ENCODE data around the gene KANK2. TPM values are rescaled to one million over a fixed set of nuclear protein-coding genes. Genes with fewer than 3 reads are reported as not detected.
"Not testable (repeated sequence)": the region's sequence is repeated elsewhere in the genome, so short reads cannot be mapped to it uniquely, and the experiment has no call there.

KANK2 gene
- total and polyA plus RNA-seq, 5 experiments from 2014 or later: 0.23 to 0.36 TPM; not detected in 3

- H3K9me3 Mint-ChIP-seq: no peaks in the 10 kb centered on the region
- no peaks in the 10 kb centered on the region for H3K4me1 Mint-ChIP-seq
- POLR2A ChIA-PET: no interaction called here
Measured at GRCh38 chr19:11173516-11174155, 23.7 kb downstream of the KANK2 start.

GRCh38 chr19:11172576-11172975 lies 24.8 kb downstream of the KANK2 start:
- H3K4me3 Mint-ChIP-seq: no peak overlapping the region
- peaks cover 0 to 3% (median 0%) of the 10 kb centered on the region in 5 donors for H3K27me3 Mint-ChIP-seq
- no peak for ATAC-seq
- H3K4me1 Mint-ChIP-seq: no peaks in the 10 kb centered on the region
- no peak for DNase-seq
- H3K9me3 Mint-ChIP-seq: no peaks in the 10 kb centered on the region
- no peaks in the 10 kb centered on the region for H3K36me3 Mint-ChIP-seq
- no peak overlapping the region for H3K27ac Mint-ChIP-seq
- POLR2A ChIA-PET: no interaction called here

More at GRCh38 chr19:11173516-11174155, 23.7 kb downstream of the KANK2 start:
- DNase-seq: no peak
- ATAC-seq: no peak
- H3K27me3 Mint-ChIP-seq: peaks cover 0 to 3% (median 0%) of the 10 kb centered on the region in 5 donors
- H3K4me3 Mint-ChIP-seq: no peak overlapping the region
- H3K36me3 Mint-ChIP-seq: no peaks in the 10 kb centered on the region
- no peak overlapping the region for H3K27ac Mint-ChIP-seq

GRCh38 chr19:11171144-11171543 lies 26.2 kb downstream of the KANK2 start:
- no peak for ATAC-seq
- no peaks in the 10 kb centered on the region for H3K9me3 Mint-ChIP-seq
- no peak overlapping the region for H3K4me3 Mint-ChIP-seq
- H3K36me3 Mint-ChIP-seq: no peaks in the 10 kb centered on the region
- no peaks in the 10 kb centered on the region for H3K4me1 Mint-ChIP-seq
- H3K27me3 Mint-ChIP-seq: peaks cover 0 to 3% (median 0%) of the 10 kb centered on the region in 5 donors
- no peak overlapping the region for H3K27ac Mint-ChIP-seq
- POLR2A ChIA-PET: no interaction called here
- no peak for DNase-seq

- Mint-ChIP-seq H3K27ac (no peak overlapping the region), H3K27me3 (peaks cover 0 to 3% (median 0%) of the 10 kb centered on the region in 5 donors), H3K36me3 (no peaks in the 10 kb centered on the region), H3K4me3 (no peak overlapping the region), H3K4me1 (no peaks in the 10 kb centered on the region), H3K9me3 (no peaks in the 10 kb centered on the region)
- ATAC-seq: no peak
- DNase-seq: no peak
- POLR2A ChIA-PET: interaction anchor here (0.5 kb wide), 1 partner anchor 22 kb away, joined by 5 read pairs; no protein-coding TSS in a partner anchor
Measured at GRCh38 chr19:11169896-11170678, 27.3 kb downstream of the KANK2 start.

- Mint-ChIP-seq H3K36me3 (no peaks in the 10 kb centered on the region), H3K9me3 (no peaks in the 10 kb centered on the region), H3K4me3 (no peak overlapping the region), H3K4me1 (no peaks in the 10 kb centered on the region), H3K27ac (no peak overlapping the region), H3K27me3 (peaks cover 0 to 3% (median 0%) of the 10 kb centered on the region in 5 donors)
- POLR2A ChIA-PET: interaction anchor here (0.9 kb wide), 1 partner anchor 11 kb away, joined by 4 read pairs; no protein-coding TSS in a partner anchor
- DNase-seq (no peak), ATAC-seq (no peak)
Measured at GRCh38 chr19:11168568-11168967, 28.8 kb downstream of the KANK2 start.

GRCh38 chr19:11166281-11167142 lies 30.8 kb downstream of the KANK2 start:
- ATAC-seq (no peak), DNase-seq (no peak)
- POLR2A ChIA-PET: interaction anchor here (0.6 kb wide), 1 partner anchor 20 kb away, joined by 3 read pairs; no protein-coding TSS in a partner anchor
- peaks cover 0 to 3% (median 0%) of the 10 kb centered on the region in 5 donors for H3K27me3 Mint-ChIP-seq
- no peaks in the 10 kb centered on the region for H3K36me3 Mint-ChIP-seq
- no peak overlapping the region for H3K4me3 Mint-ChIP-seq
- peak overlapping the region in 3 of 10 donors; percentile 40 to 63 (median 52) for H3K27ac Mint-ChIP-seq
- H3K9me3 Mint-ChIP-seq: no peaks in the 10 kb centered on the region
- no peaks in the 10 kb centered on the region for H3K4me1 Mint-ChIP-seq

- Mint-ChIP-seq H3K27me3 (peaks cover 0 to 3% (median 0%) of the 10 kb centered on the region in 5 donors), H3K4me3 (no peak overlapping the region), H3K27ac (no peak overlapping the region), H3K36me3 (no peaks in the 10 kb centered on the region), H3K9me3 (no peaks in the 10 kb centered on the region), H3K4me1 (no peaks in the 10 kb centered on the region)
- ATAC-seq: no peak
- DNase-seq: no peak
- POLR2A ChIA-PET: interaction anchor here (0.6 kb wide), 1 partner anchor 19 kb away, joined by 3 read pairs; no protein-coding TSS in a partner anchor
Measured at GRCh38 chr19:11165486-11166030, 31.8 kb downstream of the KANK2 start.

- no peaks in the 10 kb centered on the region for H3K4me1 Mint-ChIP-seq
- no peak overlapping the region for H3K27ac Mint-ChIP-seq
- POLR2A ChIA-PET: no interaction called here
Measured at GRCh38 chr19:11164879-11165406, 32.4 kb downstream of the KANK2 start.

GRCh38 chr19:11164296-11164695 lies 33.0 kb downstream of the KANK2 start:
- Mint-ChIP-seq H3K27me3 (no peaks in the 10 kb centered on the region), H3K4me1 (no peaks in the 10 kb centered on the region), H3K36me3 (no peaks in the 10 kb centered on the region), H3K9me3 (peaks cover 0 to 3% (median 0%) of the 10 kb centered on the region in 9 donors), H3K4me3 (no peak overlapping the region), H3K27ac (no peak overlapping the region)
- no peak for ATAC-seq
- no peak for DNase-seq
- POLR2A ChIA-PET: no interaction called here

More at GRCh38 chr19:11164879-11165406, 32.4 kb downstream of the KANK2 start:
- Mint-ChIP-seq H3K9me3 (peaks cover 0 to 3% (median 0%) of the 10 kb centered on the region in 9 donors), H3K27me3 (peaks cover 0 to under 1% (median 0%) of the 10 kb centered on the region in 5 donors), H3K36me3 (no peaks in the 10 kb centered on the region), H3K4me3 (no peak overlapping the region)
- DNase-seq (no peak), ATAC-seq (no peak)

- POLR2A ChIA-PET, ATAC-seq, H3K27ac Mint-ChIP-seq, H3K4me3 Mint-ChIP-seq, DNase-seq, H3K9me3 Mint-ChIP-seq, H3K36me3 Mint-ChIP-seq, H3K27me3 Mint-ChIP-seq: not testable (repeated sequence)
- peaks cover 4 to 11% (median 7%) of the 10 kb centered on the region in 4 donors for H3K4me1 Mint-ChIP-seq
Measured at GRCh38 chr19:11160440-11160768, 36.9 kb downstream of the KANK2 start.

GRCh38 chr19:11159598-11160439 lies 37.5 kb downstream of the KANK2 start:
- POLR2A ChIA-PET: no interaction called here
- Mint-ChIP-seq H3K27ac (no peak overlapping the region), H3K4me3 (peak overlapping the region in 1 of 10 donors; percentile 10)

More at GRCh38 chr19:11159598-11160439, 37.5 kb downstream of the KANK2 start:
- ATAC-seq (no peak), DNase-seq (no peak)
- no peaks in the 10 kb centered on the region for H3K27me3 Mint-ChIP-seq
- peaks cover 0 to 3% (median 0%) of the 10 kb centered on the region in 9 donors for H3K9me3 Mint-ChIP-seq
- peaks cover 4 to 12% (median 10%) of the 10 kb centered on the region in 4 donors for H3K4me1 Mint-ChIP-seq
- no peaks in the 10 kb centered on the region for H3K36me3 Mint-ChIP-seq
